K562 (cell line): ENCODE data around the gene C1QTNF8. TPM values are rescaled to one million over a fixed set of nuclear protein-coding genes. Genes with fewer than 3 reads are reported as not detected.

Source experiments
- ATAC-seq: fragments of 200-7000 bp; cut with Tn5 transposase; 3 replicates; pipeline ENCODE4 v1.9.1; 2020; ENCODE audit warnings: moderate library complexity
- BruUV-seq: library from RNA; stranded (reverse); fragments of 400-500 nt; replicated peaks from 2 replicates; lab custom pipeline; 2021; lab: Mats Ljungman, UMichigan
- CTCF ChIA-PET: fragments of 300-600 bp; formaldehyde crosslinking; extraction: SDS; loops from one replicate; lab custom pipeline; 2021; ENCODE audit warnings: low intra/inter-chr PET ratio; lab: Yijun Ruan, JAX
- POLR2A ChIA-PET: fragments of 300-600, 350-650 bp; sonication (Branson Sonifier 250); formaldehyde crosslinking; extraction: SDS; loops from one replicate; lab custom pipeline; 2021; ENCODE audit warnings: antibody characterized with exemption, inconsistent platforms; lab: Yijun Ruan, JAX
- DNase-seq, 4 experiments: peaks; one replicate each; pipeline versions ENCODE4 v3.0.0 to v3.0.0-alpha.2; 2011 to 2018; ENCODE audit warnings: low spot score in 3 of 4, mixed read lengths in 3 of 4; ENCODE audit errors: extremely low read depth in 1 of 4
- FAIRE-seq: peaks from 2 replicates; lab custom pipeline; 2011; peaks lifted over from hg19 to GRCh38; lab: Jason Lieb, UNC
- H2AFZ ChIP-seq: 2 replicates; pipeline ENCODE4 v1.6.0; 2011; ENCODE audit warnings: low read depth, low read length, control low read depth, inconsistent platforms
- H3K27ac ChIP-seq: fragments of 200-600 bp; 3 replicates; pipeline ENCODE4 v1.8.0; 2011; ENCODE audit warnings: low read depth, mild to moderate bottlenecking, control low read depth, inconsistent platforms, low read length, moderate library complexity, mixed read lengths; ENCODE audit errors: extremely low read depth
- H3K27me3 ChIP-seq, 2 experiments: fragments of 300-600 bp in 1 of 2; 2 replicates in 1 of 2; 3 replicates in 1 of 2; pipeline versions ENCODE4 v1.6.0 to v1.8.0; 2011; ENCODE audit warnings: inconsistent platforms in 2 of 2, low read length in 2 of 2, mild to moderate bottlenecking in 1 of 2, mixed read lengths in 1 of 2, moderate library complexity in 1 of 2; ENCODE audit not compliant: control insufficient read depth in 2 of 2, insufficient read depth in 2 of 2
- H3K36me3 ChIP-seq: fragments of 300-600 bp; 3 replicates; pipeline ENCODE4 v1.8.0; 2011; ENCODE audit warnings: mild to moderate bottlenecking, low read length, inconsistent platforms; ENCODE audit not compliant: control insufficient read depth, insufficient read depth
- H3K4me1 ChIP-seq, 2 experiments: fragments of 200-600 bp in 1 of 2; replicated peaks in 1 of 2; 2 replicates in 1 of 2; 3 replicates in 1 of 2; pipeline versions ENCODE4 v1.5.1 to v1.8.0; 2011; ENCODE audit warnings: inconsistent platforms in 2 of 2, low read length in 2 of 2, mild to moderate bottlenecking in 1 of 2, mixed read lengths in 1 of 2, moderate library complexity in 1 of 2; ENCODE audit not compliant: control insufficient read depth in 2 of 2, insufficient read depth in 2 of 2
- H3K4me2 ChIP-seq: 2 replicates; pipeline ENCODE4 v1.6.1; 2011; ENCODE audit warnings: low read length, control low read depth, inconsistent platforms, mixed read lengths; ENCODE audit not compliant: insufficient read depth
- H3K4me3 ChIP-seq: fragments of 200-600 bp; sonication (generic), shearing (Covaris generic); 2 replicates; pipeline ENCODE4 v1.5.1; 2016; ENCODE audit warnings: control low read depth, inconsistent platforms
- H3K79me2 ChIP-seq: fragments of 200-600 bp; 3 replicates; pipeline ENCODE4 v1.8.0; 2011; ENCODE audit warnings: low read length, inconsistent platforms; ENCODE audit not compliant: control insufficient read depth, insufficient read depth
- H3K9ac ChIP-seq, 2 experiments: 2 replicates each; pipeline versions ENCODE4 v1.6.0 to v1.6.1; 2011; ENCODE audit warnings: low read depth in 2 of 2, low read length in 2 of 2, control low read depth in 1 of 2, inconsistent platforms in 1 of 2, mild to moderate bottlenecking in 1 of 2, mixed read lengths in 1 of 2; ENCODE audit not compliant: insufficient read depth in 1 of 2
- H3K9me1 ChIP-seq: one replicate; pipeline ENCODE4 v1.6.0; 2011; ENCODE audit warnings: inconsistent platforms, mild to moderate bottlenecking, low read length, moderate library complexity; ENCODE audit not compliant: control insufficient read depth, insufficient read depth
- H3K9me3 ChIP-seq: replicated peaks from 2 replicates; pipeline ENCODE4 v1.5.1; 2011; ENCODE audit warnings: low read depth, low read length, inconsistent platforms; ENCODE audit not compliant: control insufficient read depth, insufficient read depth
- H4K20me1 ChIP-seq: replicated peaks from 2 replicates; pipeline ENCODE4 v1.6.1; 2011; ENCODE audit warnings: low read length, inconsistent platforms, mixed read lengths; ENCODE audit not compliant: control insufficient read depth, insufficient read depth
- NFIC ChIP-seq: fragments of 450-650 bp; IDR thresholded peaks from 2 replicates; pipeline ENCODE4 v1.6.1; 2017; ENCODE audit warnings: mild to moderate bottlenecking, inconsistent platforms
- RBFOX2 ChIP-seq: fragments of 200-400 bp; formaldehyde crosslinking; IDR thresholded peaks from 2 replicates; pipeline ENCODE4 v1.6.1; 2017; ENCODE audit warnings: low read depth, mild to moderate bottlenecking, low read length, moderate library complexity
- WGBS: fragments of 100-300 bp; shearing (Covaris generic); methylation state at CpG from one replicate; pipeline ENCODE4 v1.1.6; 2016; ENCODE audit warnings: low coverage, mixed read lengths; ENCODE audit not compliant: insufficient coverage; ENCODE audit errors: missing lambda C conversion rate; 5-methylcytosine and 5-hydroxymethylcytosine counted together
- in situ Hi-C: fragments of 300-500 bp; cut with MboI; formaldehyde crosslinking; loops from 4 replicates; pipeline ENCODE4 v1.15.0; 2018; ENCODE audit warnings: inconsistent platforms, mixed read lengths
- intact Hi-C: fragments of 100-400 bp; cut with micrococcal nuclease; formaldehyde crosslinking; loops from 2 replicates; pipeline ENCODE4 v1.14.2; 2022
- polyA plus RNA-seq, 8 experiments: library from polyadenylated mRNA; depleted of rRNA in 4 of 8; stranded (reverse) in 5 of 8; unstranded in 3 of 8; fragments of >200 nt; fragmentation: Nextera tagmentation in 2 of 8; fragmentation: Illumina TruSeq in 1 of 8; extraction: Ambion mirVana in 2 of 8; extraction: Trizol in 1 of 8; gene quantifications; 2 replicates each; pipeline versions ENCODE4 v1.2.1 to v1.2.3, GENCODE V29; 2011 to 2014; ENCODE audit warnings: inconsistent platforms in 1 of 8, missing spikeins in 1 of 8
- total RNA-seq, 7 experiments: library from RNA; depleted of rRNA in 6 of 7; stranded (reverse); fragments of >200 nt in 6 of 7; fragmentation: Illumina TruSeq in 2 of 7; extraction: Trizol in 2 of 7; gene quantifications; 2 replicates each; pipeline versions ENCODE4 v1.2.1 to v1.2.3, GENCODE V29; 2011 to 2021; ENCODE audit warnings: low replicate concordance in 1 of 7

Gene C1QTNF8
- total and polyA plus RNA-seq, 9 of the 15 experiments (the other 6 are each of a cell fraction or from before 2014, with no cell fraction given) = not detected

DNA sequence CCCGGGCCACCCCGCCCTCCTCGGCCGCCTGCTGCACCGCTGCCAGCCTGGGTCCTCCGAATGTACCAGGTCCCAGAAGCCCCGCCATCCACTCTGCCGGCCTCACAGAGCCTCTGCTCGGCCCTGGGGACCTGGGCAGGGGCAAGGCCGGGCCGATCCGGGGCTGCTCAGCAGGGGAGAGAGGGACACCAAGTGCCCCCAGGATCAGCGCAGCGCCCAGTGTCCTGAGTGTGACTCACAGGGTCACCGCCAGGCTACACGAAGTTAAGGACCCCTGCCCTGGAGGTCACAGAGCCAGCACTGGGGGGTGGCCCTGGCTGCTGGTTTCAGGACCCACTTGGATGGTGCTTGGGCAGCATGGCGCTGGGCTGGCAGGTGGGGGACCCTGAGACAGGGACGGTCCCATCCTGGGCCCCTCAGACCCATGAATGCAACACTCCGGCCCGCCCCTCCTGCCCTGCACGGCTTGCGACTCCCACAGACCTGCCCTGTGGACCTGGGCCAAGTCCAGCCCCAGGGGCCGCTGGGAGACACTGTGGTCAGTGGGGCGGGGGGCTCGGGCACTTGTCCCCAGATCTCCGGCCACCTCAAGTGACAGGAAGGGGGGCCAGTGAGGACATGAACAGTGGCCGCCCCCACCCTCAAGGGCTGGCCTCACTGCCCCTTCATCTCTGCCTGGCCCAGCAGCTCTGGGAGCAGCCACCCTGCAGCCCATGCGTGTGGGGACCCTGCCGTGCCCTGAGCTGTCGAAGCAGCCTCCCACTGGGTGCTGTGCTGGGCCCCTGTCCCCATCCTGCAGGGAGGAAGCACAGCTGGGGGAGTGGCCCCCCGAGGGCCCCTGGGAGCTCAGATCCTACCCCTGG lies 46.7 kb downstream of the C1QTNF8 start:
- CTCF ChIA-PET = interaction anchor here (0.7 kb wide), 1 partner anchor 241 kb away, joined by 3 read pairs; no protein-coding TSS in a partner anchor
- no TSS peak for BruUV-seq
- Histone ChIP-seq H3K79me2 (no peaks in the 10 kb centered on the region), H3K9me1 (no peaks in the 10 kb centered on the region), H3K27ac (no peak overlapping the region), H3K9ac (no peak overlapping the region), H2AFZ (no peak overlapping the region), H3K27me3 (peaks cover 12 to 54% of the 10 kb centered on the region in 2 experiments; a peak in 3 of 5 replicates), H3K36me3 (no peaks in the 10 kb centered on the region), H3K4me3 (no peak overlapping the region), H4K20me1 (no peaks in the 10 kb centered on the region), H3K9me3 (no peaks in the 10 kb centered on the region), H3K4me1 (peaks cover 0 to 67% of the 10 kb centered on the region in 2 experiments; a peak in 2 of 5 replicates), H3K4me2 (no peak overlapping the region)
- FAIRE-seq (no peak), DNase-seq (no peak), ATAC-seq (no peak)
- in situ Hi-C loops (loop anchor here (5.0 kb wide), 1 partner anchor 237 kb away; no protein-coding TSS in a partner anchor), intact Hi-C loops (no loop called here)
- WGBS = 6% methylated on average over 25 of the region's 31 CpGs
- TF ChIP-seq RBFOX2 (no peak), NFIC (0 out of 2 replicates have a peak, but pooled peaks have one; percentile 14)
- POLR2A ChIA-PET = interaction anchor here (0.5 to 1.1 kb wide), 2 partner anchors 20 to 102 kb away, joined by 3 read pairs; no protein-coding TSS in a partner anchor
